Cardiac muscle cell (in vitro differentiated cells and primary cell): ENCODE measurements around the gene MYO15A. TPM values are rescaled to one million over a fixed set of nuclear protein-coding genes. Genes with fewer than 3 reads are reported as not detected.

Source experiments
- DNase-seq, 2 donors: peaks; one replicate each; pipeline versions ENCODE4 v3.0.0 to v3.0.0-alpha.2; 2010 to 2017; ENCODE audit warnings: low read depth in 1 of 2, low spot score in 1 of 2
- H3K27ac ChIP-seq: fragments of 200-600 bp; sonication (generic); 2 replicates; pipeline ENCODE4 v1.5.1; 2016
- H3K27me3 ChIP-seq: fragments of 200-600 bp; sonication (generic); 2 replicates; pipeline ENCODE4 v1.6.0; 2016; ENCODE audit warnings: control low read depth
- H3K36me3 ChIP-seq: fragments of 200-600 bp; sonication (generic); 2 replicates; pipeline ENCODE4 v1.5.1; 2016; ENCODE audit warnings: control low read depth
- H3K4me1 ChIP-seq: fragments of 200-600 bp; sonication (generic); 2 replicates; pipeline ENCODE4 v1.8.1; 2017; ENCODE audit warnings: low read depth, mild to moderate bottlenecking, mixed run types
- H3K4me3 ChIP-seq: fragments of 200-600 bp; sonication (generic); 2 replicates; pipeline ENCODE4 v1.5.1; 2016; ENCODE audit warnings: mild to moderate bottlenecking
- H3K9me3 ChIP-seq: fragments of 200-600 bp; sonication (generic); 2 replicates; pipeline ENCODE4 v1.5.1; 2017; ENCODE audit warnings: low read depth, mild to moderate bottlenecking, control low read depth
- CTCF ChIP-seq: IDR thresholded peaks from 2 replicates; pipeline ENCODE4 v1.5.1; 2012; ENCODE audit warnings: low read depth, mild to moderate bottlenecking, low read length
- polyA plus RNA-seq: library from polyadenylated mRNA; unstranded; fragments of >200 nt; fragmentation: Nextera tagmentation; extraction: Ambion mirVana; gene quantifications from 2 replicates; pipeline ENCODE4 v1.2.1, GENCODE V29; 2016
- total RNA-seq: library from RNA; depleted of rRNA; stranded (reverse); fragments of >200 nt; gene quantifications from 2 replicates; pipeline ENCODE4 v1.2.3, GENCODE V29; 2016

The MYO15A gene
- total and polyA plus RNA-seq, 2 experiments from 2014 or later = 3.9 to 4.9 TPM

- Histone ChIP-seq H3K9me3 (no peaks in the 10 kb centered on the region), H3K4me3 (no peak overlapping the region), H3K36me3 (no peaks in the 10 kb centered on the region), H3K27me3 (no peaks in the 10 kb centered on the region), H3K4me1 (peaks cover 8% of the 10 kb centered on the region), H3K27ac (no peak overlapping the region)
- TF ChIP-seq CTCF = no peak
- DNase-seq = no peak
These were observed 64.1 kb downstream of the MYO15A start for GRCh38 chr17:18172531-18173278.

- DNase-seq = no peak
- H3K4me3 ChIP-seq = no peak overlapping the region
- H3K36me3 ChIP-seq = no peaks in the 10 kb centered on the region
- no peak for TF ChIP-seq CTCF
- H3K27me3 ChIP-seq = no peaks in the 10 kb centered on the region
- peaks cover 5% of the 10 kb centered on the region for H3K4me1 ChIP-seq
- H3K27ac ChIP-seq = no peak overlapping the region
- H3K9me3 ChIP-seq = no peaks in the 10 kb centered on the region
These were observed 65.2 kb downstream of the MYO15A start for GRCh38 chr17:18173740-18174139.

GRCh38 chr17:18176176-18176575 is 67.6 kb downstream of the MYO15A start:
- H3K27ac ChIP-seq = no peak overlapping the region
- no peak for TF ChIP-seq CTCF
- no peaks in the 10 kb centered on the region for H3K9me3 ChIP-seq

GRCh38 chr17:18177133-18177532 is 68.6 kb downstream of the MYO15A start:
- H3K27ac ChIP-seq = no peak overlapping the region
- peaks cover 20% of the 10 kb centered on the region for H3K4me1 ChIP-seq
- H3K4me3 ChIP-seq = no peak overlapping the region

More at GRCh38 chr17:18176176-18176575, 67.6 kb downstream of the MYO15A start:
- H3K36me3 ChIP-seq = no peaks in the 10 kb centered on the region
- H3K4me1 ChIP-seq = peaks cover 18% of the 10 kb centered on the region
- H3K27me3 ChIP-seq = no peaks in the 10 kb centered on the region
- H3K4me3 ChIP-seq = no peak overlapping the region
- DNase-seq = no peak

GRCh38 chr17:18177722-18178121 is 69.2 kb downstream of the MYO15A start:
- Histone ChIP-seq H3K27ac (no peak overlapping the region), H3K36me3 (no peaks in the 10 kb centered on the region), H3K4me3 (no peak overlapping the region), H3K9me3 (no peaks in the 10 kb centered on the region), H3K4me1 (peaks cover 26% of the 10 kb centered on the region), H3K27me3 (no peaks in the 10 kb centered on the region)
- DNase-seq = no peak
- TF ChIP-seq CTCF = no peak

More at GRCh38 chr17:18177133-18177532, 68.6 kb downstream of the MYO15A start:
- H3K27me3 ChIP-seq = no peaks in the 10 kb centered on the region
- TF ChIP-seq CTCF = no peak
- no peaks in the 10 kb centered on the region for H3K36me3 ChIP-seq
- no peaks in the 10 kb centered on the region for H3K9me3 ChIP-seq
- DNase-seq = no peak
